ENCODE data around the gene TMEM121. TPM values are rescaled to one million over a fixed set of nuclear protein-coding genes. Genes with fewer than 3 reads are reported as not detected.
A peak's percentile ranks its signal among the peaks of the same experiment; 100 is the strongest.

TMEM121 gene
- total RNA-seq, 5 donors from 2014 or later (not counting 1 experiment from before 2014, with no cell fraction given), result 1.8 to 6.7 (median 4.0) TPM

- Histone ChIP-seq H3K27me3 (replicated peaks in 1 of 2; ENCODE audit: control insufficient read depth in 2 of 2, extremely low read depth in 1 of 2, insufficient read depth in 2 of 2, low read length in 1 of 2) (peaks cover 0 to 4% of the 10 kb centered on the region in 2 experiments), H3K36me3 (ENCODE audit: control insufficient read depth in 2 of 2, extremely low read depth in 1 of 2, insufficient read depth in 1 of 2, low read length in 1 of 2) (peaks cover 0 to 6% of the 10 kb centered on the region in 2 donors), H3K4me3 (ENCODE audit: control insufficient read depth in 1 of 2, extremely low read depth in 1 of 2, low read length in 1 of 2) (no peak overlapping the region), H3K4me1 (ENCODE audit: control insufficient read depth in 1 of 2, extremely low read depth in 1 of 2, insufficient read depth in 2 of 2, low read length in 2 of 2) (peaks cover 34 to 95% of the 10 kb centered on the region in 2 experiments), H3K9me3 (no peaks in the 10 kb centered on the region), H3K27ac (ENCODE audit: low read length) (peak overlapping the region; percentile 100)
- Mint-ChIP-seq H3K4me1 (peaks cover 60 to 69% (median 62%) of the 10 kb centered on the region in 3 donors), H3K36me3 (peaks cover 1% of the 10 kb centered on the region), H3K27me3 (no peaks in the 10 kb centered on the region), H3K4me3 (peak overlapping the region; percentile 15 to 87 (median 35)), H3K9me3 (no peaks in the 10 kb centered on the region), H3K27ac (peak overlapping the region; percentile 91 to 95)
- ChIA-PET CTCF (no interaction called here), POLR2A (no interaction called here)
- 73% methylated on average over 15 of the region's 20 CpGs for WGBS (ENCODE audit: insufficient coverage)
- peak in 32 of 35 experiments; percentile 33 to 79 (median 51) for DNase-seq
- ATAC-seq (replicated peaks in 1 of 4), result no peak
These were observed 42.0 kb upstream of the TMEM121 start for GRCh38 chr14:105484069-105484996.

- Mint-ChIP-seq H3K27ac (peak overlapping the region; percentile 91 to 95), H3K27me3 (no peaks in the 10 kb centered on the region), H3K9me3 (no peaks in the 10 kb centered on the region), H3K4me1 (peaks cover 61 to 68% (median 63%) of the 10 kb centered on the region in 3 donors), H3K36me3 (peaks cover 5% of the 10 kb centered on the region), H3K4me3 (peak overlapping the region in 1 of 3 donors; percentile 87)
- peak in 1 of 35 experiments; percentile 20 for DNase-seq
- H3K27me3 ChIP-seq (replicated peaks in 1 of 2; ENCODE audit: control insufficient read depth in 2 of 2, extremely low read depth in 1 of 2, insufficient read depth in 2 of 2, low read length in 1 of 2), result no peaks in the 10 kb centered on the region
- H3K9me3 ChIP-seq, result no peaks in the 10 kb centered on the region
- POLR2A ChIA-PET, result no interaction called here
- WGBS (ENCODE audit: insufficient coverage), result 88% methylated on average over 9 of the region's 16 CpGs
- no peak overlapping the region for H3K4me3 ChIP-seq (ENCODE audit: control insufficient read depth in 1 of 2, extremely low read depth in 1 of 2, low read length in 1 of 2)
- peaks cover 34 to 95% of the 10 kb centered on the region in 2 experiments for H3K4me1 ChIP-seq (ENCODE audit: control insufficient read depth in 1 of 2, extremely low read depth in 1 of 2, insufficient read depth in 2 of 2, low read length in 2 of 2)
- H3K36me3 ChIP-seq (ENCODE audit: control insufficient read depth in 2 of 2, extremely low read depth in 1 of 2, insufficient read depth in 1 of 2, low read length in 1 of 2), result peaks cover 0 to 6% of the 10 kb centered on the region in 2 donors
- peak overlapping the region; percentile 100 for H3K27ac ChIP-seq (ENCODE audit: low read length)
- ATAC-seq (replicated peaks in 1 of 4), result no peak
- CTCF ChIA-PET, result no interaction called here
These were observed 41.4 kb upstream of the TMEM121 start for GRCh38 chr14:105484997-105485393.

GRCh38 chr14:105485739-105486162 is 40.6 kb upstream of the TMEM121 start:
- CTCF ChIA-PET, result no interaction called here
- Mint-ChIP-seq H3K36me3 (peaks cover 5% of the 10 kb centered on the region), H3K27me3 (no peaks in the 10 kb centered on the region), H3K4me1 (peaks cover 55 to 60% (median 56%) of the 10 kb centered on the region in 3 donors), H3K9me3 (no peaks in the 10 kb centered on the region), H3K27ac (peak overlapping the region; percentile 91 to 95), H3K4me3 (peak overlapping the region in 2 of 3 donors; percentile 65 to 87)
- H3K36me3 ChIP-seq (ENCODE audit: control insufficient read depth in 2 of 2, extremely low read depth in 1 of 2, insufficient read depth in 1 of 2, low read length in 1 of 2), result peaks cover 0 to 6% of the 10 kb centered on the region in 2 donors
- POLR2A ChIA-PET, result interaction anchor here in 1 of 2 donors (1.0 kb wide), 1 partner anchor 421 kb away, joined by 5 read pairs; the partner anchor contains the start of gene GPR132
- 43% methylated on average over 8 of the region's 12 CpGs for WGBS (ENCODE audit: insufficient coverage)
- no peaks in the 10 kb centered on the region for H3K27me3 ChIP-seq (replicated peaks in 1 of 2; ENCODE audit: control insufficient read depth in 2 of 2, extremely low read depth in 1 of 2, insufficient read depth in 2 of 2, low read length in 1 of 2)
- no peaks in the 10 kb centered on the region for H3K9me3 ChIP-seq
- peaks cover 34 to 90% of the 10 kb centered on the region in 2 experiments for H3K4me1 ChIP-seq (ENCODE audit: control insufficient read depth in 1 of 2, extremely low read depth in 1 of 2, insufficient read depth in 2 of 2, low read length in 2 of 2)
- no peak for ATAC-seq (replicated peaks in 1 of 4)
- DNase-seq, result peak in 23 of 35 experiments; percentile 33 to 79 (median 49)
- peak overlapping the region in 1 of 2 donors; percentile 94 for H3K4me3 ChIP-seq (ENCODE audit: control insufficient read depth in 1 of 2, extremely low read depth in 1 of 2, low read length in 1 of 2)
- H3K27ac ChIP-seq (ENCODE audit: low read length), result peak overlapping the region; percentile 100

DNA sequence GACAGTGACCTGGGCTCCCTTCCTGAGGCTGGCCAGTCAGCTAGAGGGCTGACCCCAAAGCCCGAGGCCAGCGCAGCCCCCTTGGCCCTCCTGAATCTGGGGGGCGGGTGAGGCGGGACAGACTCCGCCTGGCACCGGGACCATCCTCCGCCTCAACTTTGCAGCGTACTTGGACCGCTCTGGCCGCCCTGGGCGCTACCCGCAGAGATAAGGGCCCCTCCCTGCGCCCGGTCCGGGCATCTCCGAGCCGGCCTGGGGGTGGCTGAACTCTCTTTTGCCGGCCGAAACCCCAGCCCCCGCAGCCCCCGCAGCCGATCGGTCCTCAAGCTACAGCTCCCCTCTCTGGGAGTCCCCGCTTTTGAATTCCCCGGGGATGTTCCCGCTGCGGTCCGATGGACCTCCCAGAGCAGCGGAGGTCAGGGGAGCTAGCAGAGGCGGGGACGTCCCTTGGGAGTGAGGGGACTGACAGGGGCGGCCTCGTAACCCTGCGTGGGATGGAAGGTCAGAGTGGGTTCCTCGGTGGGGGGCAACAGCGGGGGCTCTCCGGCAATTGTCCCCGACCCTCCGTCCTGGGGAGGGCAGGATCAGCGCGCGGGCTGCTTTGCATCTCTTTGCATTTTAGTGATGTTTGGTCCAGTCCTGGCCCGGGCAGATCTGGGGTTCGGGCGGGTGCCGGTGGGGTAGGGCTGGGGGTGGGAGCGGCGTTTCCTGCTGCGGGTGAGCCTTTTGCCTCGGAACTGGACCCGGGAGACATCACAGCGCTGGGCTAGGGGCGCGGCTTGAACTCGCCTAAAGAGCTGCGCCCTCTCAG is 40.0 kb upstream of the TMEM121 start, which contains the start of gene CRIP1:
Gene CRIP1 (plus strand): TSS at position 724 of the 811 bp plus-strand sequence. CDS start 374 bp downstream, outside the sequence.
- Histone ChIP-seq H3K27me3 (replicated peaks in 1 of 2; ENCODE audit: control insufficient read depth in 2 of 2, extremely low read depth in 1 of 2, insufficient read depth in 2 of 2, low read length in 1 of 2) (no peaks in the 10 kb centered on the region), H3K4me3 (ENCODE audit: control insufficient read depth in 1 of 2, extremely low read depth in 1 of 2, low read length in 1 of 2) (peak within 1 kb of the TSS; percentile 74 to 94), H3K9me3 (no peaks in the 10 kb centered on the region), H3K4me1 (ENCODE audit: control insufficient read depth in 1 of 2, extremely low read depth in 1 of 2, insufficient read depth in 2 of 2, low read length in 2 of 2) (peaks cover 32 to 84% of the 10 kb centered on the region in 2 experiments), H3K27ac (ENCODE audit: low read length) (peak within 1 kb of the TSS; percentile 100), H3K36me3 (ENCODE audit: control insufficient read depth in 2 of 2, extremely low read depth in 1 of 2, insufficient read depth in 1 of 2, low read length in 1 of 2) (peaks cover 0 to 6% of the 10 kb centered on the region in 2 donors)
- peaks cover 5% of the 10 kb centered on the region for H3K36me3 Mint-ChIP-seq
- peaks cover 50 to 56% (median 50%) of the 10 kb centered on the region in 3 donors for H3K4me1 Mint-ChIP-seq
- peak within 1 kb of the TSS; percentile 81 to 87 (median 87) for H3K4me3 Mint-ChIP-seq
- no peaks in the 10 kb centered on the region for H3K9me3 Mint-ChIP-seq
- ChIA-PET CTCF (no interaction called here), POLR2A (interaction anchor here (0.6 to 1.0 kb wide), 2 partner anchors 12 to 421 kb away, joined by 3 to 5 read pairs; partner anchors contain the start of gene GPR132 (in 1 of the 2))
- ATAC-seq (replicated peaks in 1 of 4) (no peak), DNase-seq (peak in 3 of 35 experiments; percentile 24 to 52 (median 30))
- no peaks in the 10 kb centered on the region for H3K27me3 Mint-ChIP-seq
- peak within 1 kb of the TSS; percentile 93 to 95 for H3K27ac Mint-ChIP-seq
- 33% methylated on average over 54 of the region's 56 CpGs for WGBS (ENCODE audit: insufficient coverage)

DNA sequence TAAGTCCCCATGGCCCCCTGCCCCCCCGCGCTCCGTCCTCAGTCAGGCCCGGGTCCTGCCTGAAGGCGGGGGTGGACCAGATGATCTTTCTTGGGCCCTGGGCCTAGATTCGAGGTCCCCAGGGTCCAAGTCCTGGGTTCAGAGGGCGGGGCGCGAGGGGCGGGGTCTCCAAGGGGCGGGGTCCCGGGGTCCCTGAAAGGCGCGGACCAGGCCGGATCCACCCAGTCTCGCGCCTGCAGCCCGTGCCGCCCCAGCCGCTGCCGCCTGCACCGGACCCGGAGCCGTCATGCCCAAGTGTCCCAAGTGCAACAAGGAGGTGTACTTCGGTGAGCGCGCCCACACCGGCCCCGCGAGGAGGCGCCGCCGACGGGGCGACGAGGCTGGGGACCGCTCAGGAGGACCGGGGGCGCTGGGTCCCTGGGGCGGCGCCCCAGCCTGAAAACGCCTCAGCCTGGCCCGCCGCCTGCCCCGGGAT is 39.4 kb upstream of the TMEM121 start:
- Mint-ChIP-seq H3K9me3 (no peaks in the 10 kb centered on the region), H3K27me3 (no peaks in the 10 kb centered on the region), H3K36me3 (peaks cover 5% of the 10 kb centered on the region), H3K27ac (peak overlapping the region; percentile 93), H3K4me3 (peak overlapping the region; percentile 81 to 87 (median 87)), H3K4me1 (peaks cover 50 to 56% (median 51%) of the 10 kb centered on the region in 3 donors)
- peaks cover 32 to 82% of the 10 kb centered on the region in 2 experiments for H3K4me1 ChIP-seq (ENCODE audit: control insufficient read depth in 1 of 2, extremely low read depth in 1 of 2, insufficient read depth in 2 of 2, low read length in 2 of 2)
- peak overlapping the region; percentile 55 to 94 for H3K4me3 ChIP-seq (ENCODE audit: control insufficient read depth in 1 of 2, extremely low read depth in 1 of 2, low read length in 1 of 2)
- CTCF ChIA-PET, result no interaction called here
- WGBS (ENCODE audit: insufficient coverage), result 1% methylated on average over 45 of the region's 45 CpGs
- ATAC-seq (replicated peaks in 1 of 4), result no peak
- POLR2A ChIA-PET, result interaction anchor here (0.6 to 1.0 kb wide), 2 partner anchors 13 to 422 kb away, joined by 3 to 5 read pairs; partner anchors contain the start of gene GPR132 (in 1 of the 2)
- DNase-seq, result peak in 16 of 35 experiments; percentile 31 to 73 (median 50)
- H3K27ac ChIP-seq (ENCODE audit: low read length), result peak overlapping the region; percentile 100
- no peaks in the 10 kb centered on the region for H3K9me3 ChIP-seq
- H3K36me3 ChIP-seq (ENCODE audit: control insufficient read depth in 2 of 2, extremely low read depth in 1 of 2, insufficient read depth in 1 of 2, low read length in 1 of 2), result peaks cover 0 to 6% of the 10 kb centered on the region in 2 donors
- no peaks in the 10 kb centered on the region for H3K27me3 ChIP-seq (replicated peaks in 1 of 2; ENCODE audit: control insufficient read depth in 2 of 2, extremely low read depth in 1 of 2, insufficient read depth in 2 of 2, low read length in 1 of 2)

Data from T-cell (primary cell).